ENCODE measurements around the gene GALNT9.

GALNT9 gene

DNA sequence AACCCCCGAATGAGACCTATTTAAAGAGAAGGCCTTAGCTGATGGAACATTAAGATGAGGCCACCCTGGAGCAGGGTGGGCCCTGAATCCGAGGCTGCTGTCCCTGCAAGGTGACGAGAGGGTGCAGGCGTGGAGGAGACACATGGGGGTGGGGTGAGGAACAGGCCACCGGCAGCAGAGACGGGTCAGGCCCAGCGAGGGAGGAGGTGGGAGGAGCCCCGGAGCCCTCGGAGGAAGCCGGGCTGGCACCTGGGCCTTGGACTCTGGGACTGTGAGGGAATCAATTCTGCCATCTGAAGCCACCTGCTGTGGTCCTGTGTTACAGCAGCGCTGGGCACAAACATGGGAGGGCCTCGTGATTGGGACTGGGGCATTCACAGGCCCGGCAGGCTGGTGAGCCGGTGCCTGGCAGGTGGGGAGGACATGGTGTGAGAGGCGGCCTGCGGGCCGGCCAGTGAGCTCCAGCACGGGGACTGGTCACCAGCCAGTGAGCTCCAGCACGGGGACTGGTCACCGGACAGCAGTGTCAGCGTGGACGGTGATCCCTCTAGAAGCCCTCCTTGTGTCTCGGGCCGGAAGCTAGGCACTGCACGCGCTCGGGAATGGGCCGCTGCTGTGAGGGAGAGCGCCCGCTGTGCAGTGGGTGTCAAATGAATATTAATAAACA is 138.4 kb downstream of the GALNT9 start:
- Histone ChIP-seq H3K27me3 (no peaks in the 10 kb centered on the region), H3K9me3 (peaks cover 13% of the 10 kb centered on the region), H4K20me1 (peaks cover 5% of the 10 kb centered on the region; the same call in 1 of the 2 replicates), H3K36me3 (0 out of 2 replicates have a peak, but pooled peaks cover 7% of the 10 kb centered on the region), H3K27ac (peak overlapping the region; percentile 84; the same call in 1 of the 2 replicates), H3K9ac (peak overlapping the region; percentile 83), H3K4me1 (peaks cover 78% of the 10 kb centered on the region), H3K4me3 (peak overlapping the region; percentile 71), H3K4me2 (peak overlapping the region; percentile 99)
- TF ChIP-seq Cebpa-rat (IDR thresholded peaks at IDR 0.05) = no peak

DNA sequence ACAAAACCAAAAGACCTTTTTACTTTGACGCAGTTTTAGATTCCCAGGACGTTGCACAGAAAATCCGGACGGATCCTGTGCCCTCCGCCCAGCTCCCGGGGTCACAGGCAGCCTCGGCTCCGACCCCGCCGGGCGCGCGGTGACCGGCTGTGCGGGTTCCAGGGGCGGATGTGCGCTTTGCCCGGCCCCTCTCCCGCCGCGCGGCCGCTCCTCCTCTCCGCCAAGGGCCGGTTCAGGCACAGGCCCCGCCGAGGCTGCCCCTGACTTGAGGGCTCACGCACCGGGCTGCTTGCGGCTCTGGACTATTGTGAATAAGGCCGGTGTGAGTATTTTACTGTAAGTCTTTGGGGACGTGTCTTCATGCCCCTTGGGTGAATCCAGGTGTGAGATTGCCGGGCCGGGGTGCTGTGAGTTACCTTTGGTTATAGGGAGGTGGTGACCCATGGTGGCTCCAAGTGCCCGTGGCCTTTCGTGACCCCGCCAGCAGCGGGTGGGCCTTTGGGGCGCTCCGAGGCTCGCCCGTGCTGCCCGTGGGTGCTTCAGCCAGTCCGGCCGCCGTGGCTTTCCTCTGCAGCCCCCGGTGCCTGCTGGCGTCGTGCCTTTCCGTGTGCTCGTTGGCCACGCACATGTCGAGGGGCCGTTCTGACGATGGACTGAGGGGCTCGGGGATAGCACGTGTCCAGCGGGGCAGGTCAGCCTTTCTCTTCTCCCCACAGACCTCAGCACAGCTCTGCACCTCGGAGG is 139.2 kb downstream of the GALNT9 start:
- peaks cover 78% of the 10 kb centered on the region for H3K4me1 ChIP-seq
- no peaks in the 10 kb centered on the region for H3K27me3 ChIP-seq
- H3K4me3 ChIP-seq = peak overlapping the region; percentile 71
- peaks cover 5% of the 10 kb centered on the region; the same call in 1 of the 2 replicates for H4K20me1 ChIP-seq
- no peak for TF ChIP-seq Cebpa-rat (IDR thresholded peaks at IDR 0.05)
- H3K9ac ChIP-seq = peak overlapping the region; percentile 83
- H3K4me2 ChIP-seq = peak overlapping the region; percentile 99
- H3K9me3 ChIP-seq = peaks cover 13% of the 10 kb centered on the region
- peak overlapping the region; percentile 84 for H3K27ac ChIP-seq
- 0 out of 2 replicates have a peak, but pooled peaks cover 7% of the 10 kb centered on the region for H3K36me3 ChIP-seq

GRCh38 chr12:132189378-132190011 is 139.9 kb downstream of the GALNT9 start:
- H3K9ac ChIP-seq = peak overlapping the region; percentile 83
- peak overlapping the region; percentile 71 for H3K4me3 ChIP-seq
- no peaks in the 10 kb centered on the region for H3K27me3 ChIP-seq
- 0 out of 2 replicates have a peak, but pooled peaks cover 7% of the 10 kb centered on the region for H3K36me3 ChIP-seq
- peak overlapping the region; percentile 84 for H3K27ac ChIP-seq
- H3K4me2 ChIP-seq = peak overlapping the region; percentile 99
- H3K9me3 ChIP-seq = peaks cover 13% of the 10 kb centered on the region
- H3K4me1 ChIP-seq = peaks cover 78% of the 10 kb centered on the region
- H4K20me1 ChIP-seq = peaks cover 5% of the 10 kb centered on the region; the same call in 1 of the 2 replicates
- no peak for TF ChIP-seq Cebpa-rat (IDR thresholded peaks at IDR 0.05)

- peaks cover 78% of the 10 kb centered on the region for H3K4me1 ChIP-seq
- peak overlapping the region; percentile 83 for H3K9ac ChIP-seq
- peaks cover 7% of the 10 kb centered on the region for H3K9me3 ChIP-seq
- no peak for TF ChIP-seq Cebpa-rat (IDR thresholded peaks at IDR 0.05)
- peak overlapping the region; percentile 71 for H3K4me3 ChIP-seq
- H3K27ac ChIP-seq = peak overlapping the region; percentile 84
- H3K36me3 ChIP-seq = 0 out of 2 replicates have a peak, but pooled peaks cover 2% of the 10 kb centered on the region
- H3K27me3 ChIP-seq = no peaks in the 10 kb centered on the region
- peak overlapping the region; percentile 99 for H3K4me2 ChIP-seq
- peaks cover 5% of the 10 kb centered on the region; the same call in 1 of the 2 replicates for H4K20me1 ChIP-seq
Measured at GRCh38 chr12:132188916-132189325, 140.5 kb downstream of the GALNT9 start.

DNA sequence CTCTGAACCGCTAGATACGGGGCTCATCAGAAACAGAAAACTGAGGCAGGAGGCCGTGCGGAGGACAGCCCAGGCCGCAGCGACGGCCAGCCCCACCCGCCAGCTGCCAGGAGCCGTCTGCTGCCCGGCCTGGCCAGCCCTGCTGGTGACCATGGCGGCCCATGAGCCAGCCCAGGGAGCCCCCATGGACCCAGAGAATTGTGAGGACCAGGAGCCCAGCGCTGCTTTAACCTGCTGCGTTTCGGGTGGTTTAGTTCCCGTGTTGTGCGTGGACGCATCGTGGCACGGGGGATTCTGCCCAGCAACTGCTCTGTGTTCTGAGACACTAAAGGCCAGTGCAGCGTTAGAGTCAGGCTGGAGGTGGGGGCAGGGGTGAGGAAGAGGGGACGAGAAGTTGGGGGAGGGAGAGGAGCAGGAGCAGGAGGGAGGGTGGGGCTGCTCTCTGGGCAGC is 140.9 kb downstream of the GALNT9 start:
- no peaks in the 10 kb centered on the region for H3K36me3 ChIP-seq
- peaks cover 82% of the 10 kb centered on the region for H3K4me1 ChIP-seq
- H3K27me3 ChIP-seq = no peaks in the 10 kb centered on the region
- H3K4me3 ChIP-seq = peak overlapping the region; percentile 71
- H3K9ac ChIP-seq = peak overlapping the region; percentile 83
- peaks cover 5% of the 10 kb centered on the region; the same call in 1 of the 2 replicates for H4K20me1 ChIP-seq
- no peak for TF ChIP-seq Cebpa-rat (IDR thresholded peaks at IDR 0.05)
- peak overlapping the region; percentile 99 for H3K4me2 ChIP-seq
- H3K9me3 ChIP-seq = peaks cover 3% of the 10 kb centered on the region; the same call in 1 of the 2 replicates
- peak overlapping the region; percentile 29; the same call in 1 of the 2 replicates for H3K27ac ChIP-seq

- H4K20me1 ChIP-seq = peaks cover 5% of the 10 kb centered on the region; the same call in 1 of the 2 replicates
- no peak for TF ChIP-seq Cebpa-rat (IDR thresholded peaks at IDR 0.05)
- peak overlapping the region; percentile 54; the same call in 1 of the 2 replicates for H3K27ac ChIP-seq
- H3K4me2 ChIP-seq = peak overlapping the region; percentile 99
- H3K4me3 ChIP-seq = peak overlapping the region; percentile 71
- H3K27me3 ChIP-seq = no peaks in the 10 kb centered on the region
- H3K4me1 ChIP-seq = peaks cover 88% of the 10 kb centered on the region
- H3K36me3 ChIP-seq = no peaks in the 10 kb centered on the region
- H3K9ac ChIP-seq = peak overlapping the region; percentile 83
- no peaks in the 10 kb centered on the region for H3K9me3 ChIP-seq
Measured at GRCh38 chr12:132187646-132188450, 141.5 kb downstream of the GALNT9 start.

GRCh38 chr12:132186857-132187620 is 142.3 kb downstream of the GALNT9 start:
- H3K9me3 ChIP-seq = no peaks in the 10 kb centered on the region
- peak overlapping the region; percentile 71 for H3K4me3 ChIP-seq
- H4K20me1 ChIP-seq = peaks cover 5% of the 10 kb centered on the region; the same call in 1 of the 2 replicates
- no peaks in the 10 kb centered on the region for H3K36me3 ChIP-seq
- H3K27ac ChIP-seq = peak overlapping the region; percentile 54
- H3K4me2 ChIP-seq = peak overlapping the region; percentile 99
- no peaks in the 10 kb centered on the region for H3K27me3 ChIP-seq
- H3K9ac ChIP-seq = peak overlapping the region; percentile 54
- no peak for TF ChIP-seq Cebpa-rat (IDR thresholded peaks at IDR 0.05)
- peaks cover 88% of the 10 kb centered on the region for H3K4me1 ChIP-seq

DNA sequence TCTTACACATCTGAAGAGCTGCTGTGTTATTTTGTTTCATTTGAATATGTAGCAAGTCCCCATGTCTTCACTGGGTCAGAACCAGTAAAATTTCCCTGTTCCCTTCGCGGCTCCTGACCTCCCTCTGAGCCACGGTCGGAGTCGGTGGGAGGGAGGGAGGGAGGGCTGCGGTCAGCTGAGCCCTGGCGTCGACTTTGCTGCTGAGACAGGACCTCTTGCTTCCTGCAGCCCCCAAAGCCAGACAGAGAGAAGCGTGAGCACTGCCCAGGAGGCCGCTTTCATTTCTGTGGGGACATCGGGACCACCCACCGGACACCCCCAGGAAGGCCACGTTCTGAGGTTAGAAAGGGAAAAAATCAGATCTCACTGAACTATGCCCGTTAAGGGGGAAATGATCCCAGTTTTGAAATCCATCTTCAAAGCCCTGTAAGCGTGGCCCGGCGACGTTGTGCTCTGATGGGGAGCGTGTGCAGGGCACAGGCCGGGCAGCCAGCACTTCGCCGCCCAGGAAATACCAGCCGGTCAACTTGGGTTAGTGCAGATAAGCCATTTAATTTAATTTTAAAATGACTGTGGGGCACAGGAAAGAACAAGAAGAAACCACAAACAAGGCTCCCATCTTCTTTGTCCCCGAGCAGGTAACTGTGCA is 143.1 kb downstream of the GALNT9 start:
- TF ChIP-seq Cebpa-rat (IDR thresholded peaks at IDR 0.05) = no peak
- Histone ChIP-seq H3K36me3 (no peaks in the 10 kb centered on the region), H3K27me3 (no peaks in the 10 kb centered on the region), H4K20me1 (peaks cover 5% of the 10 kb centered on the region; the same call in 1 of the 2 replicates), H3K4me1 (peaks cover 88% of the 10 kb centered on the region), H3K9ac (peak overlapping the region; percentile 54), H3K27ac (peak overlapping the region; percentile 54), H3K9me3 (no peaks in the 10 kb centered on the region), H3K4me2 (peak overlapping the region; percentile 99), H3K4me3 (peak overlapping the region; percentile 71)
